ENCODE results near the gene CERS3.

Gene CERS3

GRCh38 chr15:100383302-100384107 is 145.2 kb downstream of the CERS3 start:
- DNase-seq (ENCODE audit: low spot score) = peak; percentile 31

GRCh38 chr15:100373942-100374341 is 154.8 kb downstream of the CERS3 start:
- no peak for DNase-seq (ENCODE audit: low spot score)

- DNase-seq (ENCODE audit: low spot score) = peak; percentile 12
These were observed 155.4 kb downstream of the CERS3 start for GRCh38 chr15:100373120-100373896.

GRCh38 chr15:100372739-100373119 is 156.0 kb downstream of the CERS3 start:
- peak; percentile 39 for DNase-seq (ENCODE audit: low spot score)

GRCh38 chr15:100355342-100355741 is 173.4 kb downstream of the CERS3 start:
- no peak for DNase-seq (ENCODE audit: low spot score)

GRCh38 chr15:100353449-100353848 is 175.3 kb downstream of the CERS3 start:
- no peak for DNase-seq (ENCODE audit: low spot score)

GRCh38 chr15:100350434-100351226 is 178.1 kb downstream of the CERS3 start:
- peak; percentile 15 for DNase-seq (ENCODE audit: low spot score)

All from kidney tubule cell (primary cell).